GM23338 (cell line): ENCODE data around the gene DYNC2H1. TPM values are rescaled to one million over a fixed set of nuclear protein-coding genes. Genes with fewer than 3 reads are reported as not detected.
A peak's percentile ranks its signal among the peaks of the same experiment; 100 is the strongest.
"Not testable (repeated sequence)": the region's sequence is repeated elsewhere in the genome, so short reads cannot be mapped to it uniquely, and the experiment has no call there.

Experiments used
- ATAC-seq: fragments of 200-7000 bp; cut with Tn5 transposase; 3 replicates; pipeline ENCODE4 v1.9.1; 2020
- DNase-seq: peaks from one replicate; pipeline ENCODE4 v3.0.0-alpha.2; 2015; ENCODE audit warnings: low spot score
- H2AFZ ChIP-seq: fragments of 200-600 bp; sonication (generic); 2 replicates; pipeline ENCODE4 v1.8.0; 2016; ENCODE audit warnings: antibody characterized with exemption, mild to moderate bottlenecking, moderate library complexity
- H3F3A ChIP-seq: fragments of 200-600 bp; sonication (generic); replicated peaks from 2 replicates; pipeline ENCODE4 v1.8.0; 2017; ENCODE audit warnings: antibody characterized with exemption, mixed run types, low read depth
- H3K27ac ChIP-seq: fragments of 200-600 bp; sonication (generic); 2 replicates; pipeline ENCODE4 v1.6.1; 2016; ENCODE audit warnings: low read depth
- H3K27me3 ChIP-seq: fragments of 200-600 bp; sonication (generic); 2 replicates; pipeline ENCODE4 v1.8.0; 2016; ENCODE audit warnings: mild to moderate bottlenecking, mixed run types, moderate library complexity; ENCODE audit not compliant: insufficient read depth
- H3K36me3 ChIP-seq: fragments of 200-600 bp; sonication (generic); 2 replicates; pipeline ENCODE4 v1.8.0; 2016; ENCODE audit warnings: mild to moderate bottlenecking; ENCODE audit not compliant: insufficient read depth
- H3K4me1 ChIP-seq: fragments of 200-600 bp; sonication (generic); 2 replicates; pipeline ENCODE4 v1.8.0; 2016; ENCODE audit warnings: mild to moderate bottlenecking, moderate library complexity; ENCODE audit not compliant: insufficient read depth
- H3K4me2 ChIP-seq: fragments of 200-600 bp; sonication (generic); 2 replicates; pipeline ENCODE4 v1.7.1; 2017; ENCODE audit warnings: mixed run types
- H3K4me3 ChIP-seq: fragments of 200-600 bp; sonication (generic); 2 replicates; pipeline ENCODE4 v1.6.1; 2016; ENCODE audit warnings: mixed run types
- H3K79me2 ChIP-seq: fragments of 200-600 bp; sonication (generic); replicated peaks from 2 replicates; pipeline ENCODE4 v1.8.0; 2017; ENCODE audit warnings: mild to moderate bottlenecking; ENCODE audit not compliant: insufficient read depth
- H3K9me2 ChIP-seq: fragments of 200-600 bp; sonication (generic); 2 replicates; pipeline ENCODE4 v1.8.0; 2017; ENCODE audit not compliant: insufficient read depth
- H4K20me1 ChIP-seq: fragments of 200-600 bp; sonication (generic); replicated peaks from 2 replicates; pipeline ENCODE4 v1.8.0; 2017; ENCODE audit warnings: mild to moderate bottlenecking; ENCODE audit not compliant: insufficient read depth
- H3K27ac Mint-ChIP-seq: 2 replicates; pipeline ENCODE4 v1.8.0; 2020; ENCODE audit warnings: inconsistent platforms, mild to moderate bottlenecking, moderate library complexity, mixed read lengths
- H3K27me3 Mint-ChIP-seq: 3 replicates; pipeline ENCODE4 v1.8.0; 2022; ENCODE audit warnings: low read depth, mild to moderate bottlenecking, moderate library complexity, mixed read lengths, inconsistent platforms; ENCODE audit not compliant: insufficient read depth, poor library complexity
- H3K36me3 Mint-ChIP-seq: 3 replicates; pipeline ENCODE4 v1.8.0; 2021; ENCODE audit warnings: low read depth, mild to moderate bottlenecking, inconsistent platforms, moderate library complexity, mixed read lengths
- H3K4me1 Mint-ChIP-seq: 3 replicates; pipeline ENCODE4 v1.8.0; 2020; ENCODE audit warnings: mild to moderate bottlenecking, inconsistent platforms, mixed read lengths
- H3K4me3 Mint-ChIP-seq: 3 replicates; pipeline ENCODE4 v1.8.0; 2021; ENCODE audit warnings: moderate library complexity, mild to moderate bottlenecking, inconsistent platforms, mixed read lengths
- H3K9me3 Mint-ChIP-seq: 3 replicates; pipeline ENCODE4 v1.8.0; 2020; ENCODE audit warnings: moderate library complexity, mild to moderate bottlenecking, inconsistent platforms, mixed read lengths
- CREB1 ChIP-seq: fragments of 250-450 bp; sonication (Bioruptor Pico); IDR thresholded peaks from 2 replicates; pipeline ENCODE4 v1.5.0; 2020; ENCODE audit warnings: low read depth, mild to moderate bottlenecking, moderate library complexity
- NANOG ChIP-seq: IDR thresholded peaks from 2 replicates; pipeline ENCODE4 v1.6.1; 2016; ENCODE audit warnings: antibody characterized with exemption, borderline replicate concordance
- ZNF114 ChIP-seq: fragments of 250-450 bp; sonication (Bioruptor Pico); IDR thresholded peaks from 2 replicates; pipeline ENCODE4 v1.5.0; 2020; ENCODE audit warnings: mild to moderate bottlenecking, moderate library complexity
- ZNF331 ChIP-seq: fragments of 250-450 bp; sonication (Bioruptor Pico); IDR thresholded peaks from 2 replicates; pipeline ENCODE4 v1.5.0; 2020; ENCODE audit warnings: low read depth, mild to moderate bottlenecking, moderate library complexity
- polyA plus RNA-seq: library from polyadenylated mRNA; unstranded; fragments of >200 nt; fragmentation: Nextera tagmentation; extraction: Ambion mirVana; gene quantifications from 2 replicates; pipeline ENCODE4 v1.2.1, GENCODE V29; 2016
- total RNA-seq: library from RNA; depleted of rRNA; stranded (reverse); fragments of >200 nt; shearing (Covaris generic); gene quantifications from 2 replicates; pipeline ENCODE4 v1.2.3, GENCODE V29; 2014
- TF ChIP-seq, protein P1 (sequence below): IDR thresholded peaks from 2 replicates; pipeline ENCODE4 v1.6.1; 2016; ENCODE audit warnings: antibody characterized with exemption

DYNC2H1 gene
- total and polyA plus RNA-seq, 2 experiments from 2014 or later = 19.3 to 22.5 TPM

DNA sequence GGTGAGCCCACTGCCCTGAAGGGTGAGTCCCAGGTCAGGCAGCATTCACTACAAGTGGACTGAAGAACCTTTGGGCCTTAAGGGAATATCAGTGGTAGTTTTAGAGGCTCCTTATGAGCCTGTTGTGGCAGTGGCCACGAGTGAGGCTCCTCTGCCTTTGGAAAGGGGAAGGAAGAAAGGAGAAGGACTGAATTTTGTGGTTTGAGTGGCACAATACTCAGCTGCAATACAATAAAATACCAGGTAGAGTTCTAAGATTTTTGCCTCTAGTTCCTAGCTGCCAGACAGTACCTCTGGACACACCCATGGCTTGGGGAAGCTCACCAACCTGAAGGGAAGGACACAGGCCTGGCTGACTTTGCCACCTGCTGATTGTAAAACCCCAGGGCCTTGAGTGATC lies 260.9 kb downstream of the DYNC2H1 start:
- no peak overlapping the region for H3K4me3 ChIP-seq
- peaks cover 3% of the 10 kb centered on the region for H3K27me3 Mint-ChIP-seq

DNA sequence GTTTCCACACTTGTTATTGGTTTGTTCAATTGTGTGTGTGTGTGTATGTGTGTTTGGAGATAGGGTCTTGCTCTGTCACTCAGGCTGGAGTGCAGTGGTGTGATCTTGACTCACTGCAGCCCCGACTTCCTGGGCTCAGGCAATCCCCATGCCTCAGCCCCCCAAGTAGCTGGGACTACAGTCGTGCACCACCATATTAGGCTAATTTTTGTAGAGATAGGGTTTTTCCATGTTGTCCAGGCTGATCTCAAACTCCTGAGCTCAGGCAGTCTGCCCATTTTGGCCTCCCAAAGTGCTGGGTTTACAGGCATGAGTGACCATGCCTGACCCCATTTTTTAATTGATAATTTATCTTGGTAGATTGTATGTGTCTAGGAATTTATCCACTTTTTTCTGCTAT lies 263.7 kb downstream of the DYNC2H1 start:
- Histone ChIP-seq H4K20me1 (no peaks in the 10 kb centered on the region), H3K36me3 (peaks cover 10% of the 10 kb centered on the region; the same call in 1 of the 2 replicates), H3F3A (no peaks in the 10 kb centered on the region), H3K4me3 (no peak overlapping the region), H3K4me1 (no peaks in the 10 kb centered on the region), H3K9me2 (no peaks in the 10 kb centered on the region), H3K4me2 (no peak overlapping the region), H2AFZ (no peak overlapping the region), H3K27me3 (no peaks in the 10 kb centered on the region), H3K79me2 (no peaks in the 10 kb centered on the region), H3K27ac (no peak overlapping the region)
- no peak overlapping the region for H3K4me3 Mint-ChIP-seq
- no peak for DNase-seq
- H3K4me1 Mint-ChIP-seq = no peaks in the 10 kb centered on the region
- no peak overlapping the region for H3K27ac Mint-ChIP-seq
- H3K9me3 Mint-ChIP-seq = peaks cover 30% of the 10 kb centered on the region
- H3K36me3 Mint-ChIP-seq = peaks cover 32% of the 10 kb centered on the region
- TF ChIP-seq ZNF114 (CRISPR knock-in tag) = no peak
- ATAC-seq = no peak
- H3K27me3 Mint-ChIP-seq = peaks cover 3% of the 10 kb centered on the region

More for the DNA sequence above, 260.9 kb downstream of the DYNC2H1 start:
- H3K4me1 Mint-ChIP-seq = no peaks in the 10 kb centered on the region
- H2AFZ ChIP-seq = no peak overlapping the region
- no peak overlapping the region for H3K4me3 Mint-ChIP-seq
- peaks cover 15% of the 10 kb centered on the region for H3K9me3 Mint-ChIP-seq
- H3K9me2 ChIP-seq = no peaks in the 10 kb centered on the region
- no peak for TF ChIP-seq ZNF114 (CRISPR knock-in tag)
- no peak overlapping the region for H3K4me2 ChIP-seq
- H3K27ac Mint-ChIP-seq = no peak overlapping the region
- H3K27me3 ChIP-seq = no peaks in the 10 kb centered on the region
- H3K36me3 ChIP-seq = peaks cover 10% of the 10 kb centered on the region; the same call in 1 of the 2 replicates
- H3K79me2 ChIP-seq = no peaks in the 10 kb centered on the region
- no peaks in the 10 kb centered on the region for H3K4me1 ChIP-seq
- H3F3A ChIP-seq = no peaks in the 10 kb centered on the region
- ATAC-seq (no peak), DNase-seq (no peak)
- peaks cover 17% of the 10 kb centered on the region for H3K36me3 Mint-ChIP-seq
- no peak overlapping the region for H3K27ac ChIP-seq
- no peaks in the 10 kb centered on the region for H4K20me1 ChIP-seq

DNA sequence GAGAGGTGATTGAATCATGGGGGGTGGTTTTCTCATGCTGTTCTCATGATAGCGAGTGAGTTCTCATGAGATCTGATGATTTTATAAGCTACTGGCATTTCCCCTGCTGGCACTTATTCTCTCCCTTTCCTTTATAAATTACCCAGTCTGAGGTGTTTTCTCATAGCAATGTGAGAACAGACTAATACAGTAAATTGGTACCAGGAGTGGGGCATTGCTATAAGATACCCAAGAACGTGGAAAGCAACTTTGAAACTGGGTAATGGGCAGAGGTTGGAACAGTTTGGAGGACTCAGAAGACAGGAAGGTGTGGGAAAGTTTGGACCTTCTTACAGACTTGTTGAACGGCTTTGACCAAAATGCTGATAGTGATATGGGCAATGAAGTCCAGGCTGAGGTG lies 265.0 kb downstream of the DYNC2H1 start:
- not testable (repeated sequence) for H3K27me3 Mint-ChIP-seq

DNA sequence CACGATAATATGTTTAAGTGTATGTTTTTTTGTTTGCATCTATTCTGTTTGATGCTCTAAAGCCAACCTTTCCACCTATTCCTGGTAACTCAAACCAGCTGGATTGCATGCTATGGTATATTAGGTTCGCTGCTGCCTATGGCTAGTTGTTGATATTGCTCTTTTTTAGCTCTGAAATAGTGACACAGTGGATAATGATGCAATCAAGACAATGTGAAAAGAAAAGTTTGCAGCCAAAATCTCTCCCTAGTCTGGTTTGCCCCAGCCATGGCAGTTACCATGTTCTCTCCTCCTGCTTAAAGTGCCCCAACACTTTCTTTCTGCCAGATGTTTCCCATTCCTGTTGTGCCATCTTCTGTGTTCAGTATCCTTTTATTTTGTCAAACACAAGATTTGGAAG lies 269.7 kb downstream of the DYNC2H1 start:
- Histone ChIP-seq H3K4me2 (no peak overlapping the region), H4K20me1 (no peaks in the 10 kb centered on the region), H3K4me3 (no peak overlapping the region), H3K27me3 (no peaks in the 10 kb centered on the region), H2AFZ (no peak overlapping the region), H3K4me1 (no peaks in the 10 kb centered on the region), H3F3A (no peaks in the 10 kb centered on the region), H3K27ac (no peak overlapping the region), H3K36me3 (peaks cover 7% of the 10 kb centered on the region; the same call in 1 of the 2 replicates), H3K79me2 (no peaks in the 10 kb centered on the region), H3K9me2 (no peaks in the 10 kb centered on the region)
- Mint-ChIP-seq H3K36me3 (peaks cover 26% of the 10 kb centered on the region), H3K27me3 (no peaks in the 10 kb centered on the region), H3K27ac (0 out of 2 replicates have a peak overlapping the region, but pooled peaks have one; percentile 2), H3K9me3 (peaks cover 26% of the 10 kb centered on the region), H3K4me3 (no peak overlapping the region), H3K4me1 (no peaks in the 10 kb centered on the region)
- DNase-seq = no peak
- ATAC-seq = no peak
- no peak for TF ChIP-seq ZNF114 (CRISPR knock-in tag)
- no peak for TF ChIP-seq NANOG
- TF ChIP-seq ZNF331 (CRISPR knock-in tag) = no peak
- TF ChIP-seq, protein P1, sequence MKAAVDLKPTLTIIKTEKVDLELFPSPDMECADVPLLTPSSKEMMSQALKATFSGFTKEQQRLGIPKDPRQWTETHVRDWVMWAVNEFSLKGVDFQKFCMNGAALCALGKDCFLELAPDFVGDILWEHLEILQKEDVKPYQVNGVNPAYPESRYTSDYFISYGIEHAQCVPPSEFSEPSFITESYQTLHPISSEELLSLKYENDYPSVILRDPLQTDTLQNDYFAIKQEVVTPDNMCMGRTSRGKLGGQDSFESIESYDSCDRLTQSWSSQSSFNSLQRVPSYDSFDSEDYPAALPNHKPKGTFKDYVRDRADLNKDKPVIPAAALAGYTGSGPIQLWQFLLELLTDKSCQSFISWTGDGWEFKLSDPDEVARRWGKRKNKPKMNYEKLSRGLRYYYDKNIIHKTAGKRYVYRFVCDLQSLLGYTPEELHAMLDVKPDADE = no peak
- no peak for TF ChIP-seq CREB1 (CRISPR knock-in tag)

More for the DNA sequence above, 265.0 kb downstream of the DYNC2H1 start:
- H3K79me2 ChIP-seq, H3K27ac ChIP-seq, H3K4me1 ChIP-seq, H3K4me3 ChIP-seq, H3K36me3 ChIP-seq, DNase-seq, H3K4me3 Mint-ChIP-seq, H2AFZ ChIP-seq, H3K4me2 ChIP-seq, H3F3A ChIP-seq, ATAC-seq, H3K27me3 ChIP-seq, H3K9me2 ChIP-seq, H4K20me1 ChIP-seq, H3K4me1 Mint-ChIP-seq, H3K27ac Mint-ChIP-seq: not testable (repeated sequence)
- Mint-ChIP-seq H3K36me3 (peaks cover 32% of the 10 kb centered on the region), H3K9me3 (peaks cover 30% of the 10 kb centered on the region)
